Measurements from ENCODE around the gene GREB1L. TPM values are rescaled to one million over a fixed set of nuclear protein-coding genes. Genes with fewer than 3 reads are reported as not detected.

GREB1L gene
- 10 to 100 TPM in 1 of 4 donors, 1 to 10 TPM in 3; 5.1 to 17.8 (median 6.9) TPM for total RNA-seq

DNA sequence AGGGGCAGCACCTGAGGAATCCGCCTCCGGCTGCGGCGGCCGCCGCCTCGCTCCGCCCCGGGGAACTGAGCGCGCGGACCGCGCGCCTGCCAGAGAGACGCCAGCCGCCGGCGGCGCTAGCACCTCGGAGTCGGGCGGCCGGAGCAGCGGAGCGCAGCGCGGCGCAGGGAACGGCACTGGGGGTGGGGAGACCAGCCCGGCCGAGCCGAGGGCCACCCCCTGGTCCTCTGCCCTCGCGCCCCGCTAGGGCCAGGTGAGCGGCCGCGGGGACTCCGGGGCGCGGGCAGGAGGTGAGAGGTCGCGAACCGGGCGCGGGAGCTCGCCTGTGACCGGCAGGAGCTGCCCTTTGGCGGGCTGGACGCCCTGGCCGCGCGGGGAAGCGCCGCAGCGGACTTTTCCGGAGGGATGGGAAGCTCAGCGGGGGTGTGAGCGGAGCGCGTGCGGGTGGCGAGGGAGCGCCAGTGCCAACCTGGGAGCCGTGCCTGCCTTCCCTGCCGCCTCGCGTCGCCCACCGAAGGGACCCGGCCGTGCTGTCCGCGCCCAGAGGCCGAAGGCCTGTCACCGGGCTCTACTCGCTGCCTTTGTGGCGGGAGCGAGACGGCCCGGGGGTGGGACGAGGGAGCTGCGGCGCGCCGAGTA is at the start of gene GREB1L:
Gene GREB1L (plus strand): TSS at position 92 of the 639 bp plus-strand sequence. CDS start 141,287 bp downstream, outside the sequence.
- Histone ChIP-seq H3K9me3 (no peaks in the 10 kb centered on the region), H3K36me3 (no peaks in the 10 kb centered on the region), H3K27me3 (peaks cover 0 to 51% of the 10 kb centered on the region in 2 donors), H3K4me1 (peaks cover 0 to 30% (median 9%) of the 10 kb centered on the region in 4 donors), H3K4me3 (peak within 1 kb of the TSS; percentile 37 to 71 (median 50)), H3K27ac (peak within 1 kb of the TSS in 1 of 4 donors; percentile 66)
- 0 to 1% methylated on average over 26 to 31 of the region's 87 CpGs for WGBS, 2 donors
- TF ChIP-seq POLR2A (IDR thresholded peaks at IDR 0.05) (no peak), EP300 (IDR thresholded peaks at IDR 0.05) (no peak)
- TF ChIP-seq, protein P1, sequence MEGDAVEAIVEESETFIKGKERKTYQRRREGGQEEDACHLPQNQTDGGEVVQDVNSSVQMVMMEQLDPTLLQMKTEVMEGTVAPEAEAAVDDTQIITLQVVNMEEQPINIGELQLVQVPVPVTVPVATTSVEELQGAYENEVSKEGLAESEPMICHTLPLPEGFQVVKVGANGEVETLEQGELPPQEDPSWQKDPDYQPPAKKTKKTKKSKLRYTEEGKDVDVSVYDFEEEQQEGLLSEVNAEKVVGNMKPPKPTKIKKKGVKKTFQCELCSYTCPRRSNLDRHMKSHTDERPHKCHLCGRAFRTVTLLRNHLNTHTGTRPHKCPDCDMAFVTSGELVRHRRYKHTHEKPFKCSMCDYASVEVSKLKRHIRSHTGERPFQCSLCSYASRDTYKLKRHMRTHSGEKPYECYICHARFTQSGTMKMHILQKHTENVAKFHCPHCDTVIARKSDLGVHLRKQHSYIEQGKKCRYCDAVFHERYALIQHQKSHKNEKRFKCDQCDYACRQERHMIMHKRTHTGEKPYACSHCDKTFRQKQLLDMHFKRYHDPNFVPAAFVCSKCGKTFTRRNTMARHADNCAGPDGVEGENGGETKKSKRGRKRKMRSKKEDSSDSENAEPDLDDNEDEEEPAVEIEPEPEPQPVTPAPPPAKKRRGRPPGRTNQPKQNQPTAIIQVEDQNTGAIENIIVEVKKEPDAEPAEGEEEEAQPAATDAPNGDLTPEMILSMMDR (IDR thresholded peaks at IDR 0.05) = peak in 2 of 5 experiments; percentile 5 to 26
- DNase-seq (ENCODE audit: low spot score in 2 of 2) = peak in 1 of 2 donors; percentile 20

DNA sequence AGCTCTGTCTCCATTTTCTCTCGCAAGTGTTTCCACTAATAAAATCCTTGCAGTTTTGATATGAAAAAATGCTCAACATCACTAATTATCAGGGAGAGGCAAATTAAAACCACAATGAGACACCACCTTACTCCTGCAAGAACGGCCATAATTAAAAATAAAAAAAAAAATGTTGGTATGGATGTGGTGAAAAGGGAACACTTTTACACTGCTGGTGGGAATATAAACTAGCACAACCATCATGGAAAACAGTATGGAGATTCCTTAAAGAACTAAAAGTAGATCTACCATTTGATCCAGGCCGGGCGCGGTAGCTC is 49.8 kb upstream of the GREB1L start:
- TF ChIP-seq, protein P1 (IDR thresholded peaks at IDR 0.05) = peak in 1 of 5 experiments; percentile 2
- TF ChIP-seq EP300 (IDR thresholded peaks at IDR 0.05) (no peak), POLR2A (IDR thresholded peaks at IDR 0.05) (no peak)
- WGBS, 2 donors = 87 to 89% methylated on average over 5 of the region's 5 CpGs

DNA sequence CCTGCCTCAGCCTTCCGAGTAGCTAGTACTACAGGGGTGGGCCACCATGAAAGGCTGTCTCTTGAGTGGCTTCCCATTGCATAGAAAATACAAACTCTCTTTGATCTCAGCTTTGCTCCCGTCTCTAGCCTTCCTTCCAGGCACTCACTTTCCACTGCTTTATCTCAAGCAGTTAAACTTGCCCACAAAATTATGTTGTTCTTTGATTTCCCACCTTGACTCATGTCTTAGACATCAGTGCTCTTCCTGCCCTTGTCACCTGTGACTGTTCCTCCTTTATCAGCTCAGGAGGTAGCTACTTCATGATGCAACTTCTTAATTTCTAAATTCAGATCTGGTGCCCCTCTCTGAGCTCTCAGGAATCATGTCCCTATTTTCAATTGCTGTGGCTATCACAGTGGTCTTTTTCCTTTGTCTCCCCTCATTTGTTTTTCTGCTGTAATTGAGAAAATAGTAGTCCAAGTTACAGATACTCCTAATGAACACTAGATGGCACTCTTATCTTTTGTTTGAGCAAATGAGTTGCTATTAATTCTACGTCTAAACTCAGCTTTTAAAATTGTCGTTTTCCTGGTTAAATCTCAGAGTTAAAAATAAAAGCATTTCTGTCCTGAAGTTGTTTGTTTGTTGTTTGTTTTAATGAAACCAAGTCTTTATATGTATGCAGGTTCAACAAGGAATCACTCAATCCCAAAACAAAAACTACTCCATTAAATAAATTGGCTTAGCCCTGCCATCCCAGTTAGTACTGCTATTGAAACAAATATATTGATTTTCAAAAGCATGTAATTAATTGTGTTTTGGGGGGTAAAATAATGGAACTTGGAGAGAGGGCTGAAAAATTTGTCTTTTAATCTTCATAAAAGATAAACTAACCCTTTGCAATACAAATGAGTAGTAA is 46.9 kb upstream of the GREB1L start:
- Histone ChIP-seq H3K4me3 (no peak overlapping the region), H3K36me3 (no peaks in the 10 kb centered on the region), H3K4me1 (peaks cover 0 to 8% (median 0%) of the 10 kb centered on the region in 4 donors), H3K9me3 (no peaks in the 10 kb centered on the region), H3K27me3 (peaks cover 0 to 5% of the 10 kb centered on the region in 2 donors), H3K27ac (no peak overlapping the region)
- TF ChIP-seq POLR2A (IDR thresholded peaks at IDR 0.05) (no peak), EP300 (IDR thresholded peaks at IDR 0.05) (no peak)
- TF ChIP-seq, protein P1 (IDR thresholded peaks at IDR 0.05) = peak; percentile 62 to 71 (median 65)
- DNase-seq (ENCODE audit: low spot score in 2 of 2) = no peak
- WGBS, 2 donors = 7 to 17% methylated on average over 4 of the region's 4 CpGs

More for the DNA sequence above, 49.8 kb upstream of the GREB1L start:
- no peaks in the 10 kb centered on the region for H3K9me3 ChIP-seq
- H3K27ac ChIP-seq = no peak overlapping the region
- H3K36me3 ChIP-seq = no peaks in the 10 kb centered on the region
- DNase-seq (ENCODE audit: low spot score in 2 of 2) = no peak
- H3K27me3 ChIP-seq = no peaks in the 10 kb centered on the region
- no peak overlapping the region for H3K4me3 ChIP-seq
- H3K4me1 ChIP-seq = peaks cover 0 to 8% (median 0%) of the 10 kb centered on the region in 4 donors

DNA sequence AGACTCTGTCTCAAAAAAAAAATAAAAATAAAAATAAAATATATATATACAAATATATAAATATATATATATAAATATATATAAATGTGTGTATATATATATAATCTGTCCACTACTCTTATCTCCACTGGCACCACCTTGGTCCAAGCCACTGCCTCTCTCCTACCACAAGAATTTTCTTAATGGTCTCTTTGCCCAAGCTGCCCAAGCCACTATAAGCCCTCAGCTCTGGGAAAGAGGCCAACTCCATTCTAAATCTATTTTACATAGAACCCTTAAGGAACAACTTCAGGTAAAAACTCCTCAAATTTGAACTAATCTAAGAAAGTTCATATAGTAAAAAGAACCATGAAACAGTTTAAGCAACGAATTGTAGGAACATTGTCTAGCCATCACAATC is 45.6 kb upstream of the GREB1L start:
- Histone ChIP-seq H3K4me1 (peaks cover 0 to 8% (median 0%) of the 10 kb centered on the region in 4 donors), H3K9me3 (no peaks in the 10 kb centered on the region), H3K36me3 (no peaks in the 10 kb centered on the region), H3K27ac (no peak overlapping the region), H3K4me3 (no peak overlapping the region), H3K27me3 (peaks cover 0 to 5% of the 10 kb centered on the region in 2 donors)
- TF ChIP-seq POLR2A (IDR thresholded peaks at IDR 0.05) (no peak), EP300 (IDR thresholded peaks at IDR 0.05) (no peak)
- TF ChIP-seq, protein P1 (IDR thresholded peaks at IDR 0.05) = no peak
- DNase-seq (ENCODE audit: low spot score in 2 of 2) = no peak
- 65 to 69% methylated on average over 1 of the region's 1 CpG for WGBS, 2 donors

DNA sequence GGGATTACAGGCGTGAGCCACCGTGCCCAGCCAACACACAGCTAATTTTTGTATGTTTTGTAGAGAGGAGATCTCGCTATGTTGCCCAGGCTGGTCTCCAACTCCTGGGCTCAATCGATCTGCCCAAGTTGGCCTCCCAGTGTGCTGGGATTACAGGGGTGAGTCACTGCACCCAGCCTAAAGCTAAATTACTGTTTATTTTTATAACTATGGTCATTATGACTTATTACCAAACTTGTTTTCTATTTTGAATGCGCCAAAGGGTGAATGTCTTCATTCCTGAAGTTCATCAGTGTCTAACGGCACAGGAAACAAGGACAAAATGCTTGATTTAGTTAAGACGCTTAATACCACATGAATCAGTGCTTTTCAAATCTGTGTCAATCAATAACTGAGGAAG is 38.9 kb upstream of the GREB1L start:
- H3K36me3 ChIP-seq = no peaks in the 10 kb centered on the region
- TF ChIP-seq, protein P1 (IDR thresholded peaks at IDR 0.05) = no peak
- no peak for TF ChIP-seq EP300 (IDR thresholded peaks at IDR 0.05)
- no peak for TF ChIP-seq POLR2A (IDR thresholded peaks at IDR 0.05)
- 95 to 97% methylated on average over 7 of the region's 7 CpGs for WGBS, 2 donors
- H3K4me3 ChIP-seq = no peak overlapping the region
- no peak overlapping the region for H3K27ac ChIP-seq
- H3K27me3 ChIP-seq = peaks cover 0 to 5% of the 10 kb centered on the region in 2 donors
- DNase-seq (ENCODE audit: low spot score in 2 of 2) = no peak
- no peaks in the 10 kb centered on the region for H3K4me1 ChIP-seq
- no peaks in the 10 kb centered on the region for H3K9me3 ChIP-seq

Measured in tibial nerve (tissue), 4 donors.